Frontal cortex (tissue), 4 donors: Measurements from ENCODE around the gene SLC7A6. TPM values are rescaled to one million over a fixed set of nuclear protein-coding genes. Genes with fewer than 3 reads are reported as not detected.

Source experiments
- DNase-seq, 2 donors: peaks; one replicate each; pipeline ENCODE4 v3.0.0; 2012; ENCODE audit warnings: low spot score in 2 of 2
- FAIRE-seq: peaks from 2 replicates; lab custom pipeline; 2012; peaks lifted over from hg19 to GRCh38; lab: Jason Lieb, UNC
- small RNA-seq: library from RNA; depleted of rRNA; stranded (forward); fragments of <200 nt; gene quantifications from one replicate; pipeline ENCODE3, GENCODE V24; 2014
- total RNA-seq: library from RNA; depleted of rRNA; stranded (reverse); fragments of >200 nt; gene quantifications from one replicate; pipeline ENCODE4 v1.2.3, GENCODE V29; 2014
- donor health status: control.
- donor health status: control.
- donor health status: control.

Gene SLC7A6
- total RNA-seq, 1 donor from 2014 or later, result 17.1 TPM

DNA sequence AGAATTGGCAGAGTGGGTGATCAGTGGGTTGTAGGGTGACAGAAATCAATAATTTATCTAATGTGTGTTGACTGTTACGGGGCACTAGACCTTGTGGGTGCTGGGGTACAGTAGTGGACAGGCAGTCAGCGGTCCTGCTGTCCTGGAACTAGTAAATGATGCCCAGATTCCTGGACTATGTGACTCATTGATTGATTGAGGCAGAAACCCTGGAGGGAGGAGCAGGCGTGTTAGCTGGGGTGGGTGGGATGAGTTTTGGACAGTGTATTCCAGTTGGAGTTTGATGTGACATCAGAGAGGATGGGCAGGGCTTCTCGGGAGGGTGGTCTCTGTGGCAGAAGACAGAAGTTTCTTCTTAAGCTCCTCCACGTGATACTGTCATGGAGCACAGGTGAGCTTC, 70.8 kb downstream of the SLC7A6 start:
- FAIRE-seq, result no peak
- no peak for DNase-seq

GRCh38 chr16:68338326-68339119, 74.2 kb downstream of the SLC7A6 start:
- no peak for FAIRE-seq

GRCh38 chr16:68339214-68339613, 74.9 kb downstream of the SLC7A6 start:
- FAIRE-seq (no peak), DNase-seq (no peak)

More at GRCh38 chr16:68338326-68339119, 74.2 kb downstream of the SLC7A6 start:
- DNase-seq, result no peak

GRCh38 chr16:68342620-68343019, 78.3 kb downstream of the SLC7A6 start:
- FAIRE-seq (no peak), DNase-seq (no peak)

DNA sequence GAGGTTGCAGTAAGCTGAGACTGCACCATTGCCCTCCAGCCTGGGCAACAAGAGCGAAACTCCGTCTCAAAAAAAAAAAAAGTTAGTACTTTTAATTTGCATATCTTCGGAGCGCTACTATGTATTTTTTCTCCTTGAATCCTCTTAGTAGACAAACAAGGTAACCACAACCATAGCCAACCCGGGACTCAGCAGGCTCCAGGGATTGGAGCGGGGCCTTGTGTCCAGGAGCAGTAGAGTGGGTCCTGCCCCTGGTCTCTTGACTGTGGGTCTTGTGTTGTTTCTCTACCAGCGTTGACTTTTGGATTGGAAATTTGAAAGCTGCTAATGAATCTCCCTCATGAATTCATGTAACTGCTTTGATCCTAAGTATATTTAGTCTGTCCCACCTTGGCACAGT, 78.8 kb downstream of the SLC7A6 start:
- DNase-seq (no peak), FAIRE-seq (no peak)

DNA sequence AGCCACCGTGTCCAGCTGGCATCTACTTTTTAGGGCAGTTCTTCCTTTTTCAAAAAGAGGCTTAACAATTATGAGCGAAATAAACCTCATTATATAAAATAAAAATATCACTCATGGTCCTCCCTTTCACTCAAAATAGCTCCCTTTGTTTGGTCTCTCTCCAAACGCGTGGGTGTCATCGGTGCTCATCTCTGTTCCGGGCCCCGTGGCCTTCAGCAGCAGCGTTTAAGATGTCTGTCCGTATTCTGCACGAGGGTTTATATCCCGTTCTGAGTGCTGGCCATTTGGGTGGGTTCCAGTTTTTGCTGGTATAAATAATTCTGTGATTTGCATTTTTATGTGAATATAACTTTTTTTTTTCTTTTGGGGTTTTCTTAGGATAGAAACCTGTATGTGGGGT, 79.9 kb downstream of the SLC7A6 start:
- no peak for DNase-seq
- FAIRE-seq, result no peak

DNA sequence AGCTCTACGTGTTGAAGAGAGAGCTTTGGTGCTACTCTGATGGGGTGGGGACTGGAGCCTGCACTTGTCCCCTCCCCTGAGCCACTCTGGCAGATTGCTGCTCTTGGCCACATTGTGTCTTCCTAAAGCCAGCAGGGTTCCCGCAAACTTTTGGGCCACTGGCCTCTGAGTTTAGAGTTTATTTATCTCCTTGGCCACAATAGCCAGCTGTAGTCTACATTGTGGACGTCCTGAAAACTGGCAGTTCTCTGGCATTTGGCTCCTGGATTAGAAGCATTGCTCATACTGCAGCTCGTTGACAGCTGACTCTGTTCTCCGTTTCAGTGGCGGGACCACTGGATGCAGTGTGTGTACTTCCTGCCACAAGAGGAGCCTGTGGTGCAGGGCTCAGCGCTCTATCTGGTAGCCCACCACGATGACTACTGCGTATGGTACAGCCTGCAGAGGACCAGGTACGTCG, 81.1 kb downstream of the SLC7A6 start:
- DNase-seq (no peak), FAIRE-seq (no peak)

DNA sequence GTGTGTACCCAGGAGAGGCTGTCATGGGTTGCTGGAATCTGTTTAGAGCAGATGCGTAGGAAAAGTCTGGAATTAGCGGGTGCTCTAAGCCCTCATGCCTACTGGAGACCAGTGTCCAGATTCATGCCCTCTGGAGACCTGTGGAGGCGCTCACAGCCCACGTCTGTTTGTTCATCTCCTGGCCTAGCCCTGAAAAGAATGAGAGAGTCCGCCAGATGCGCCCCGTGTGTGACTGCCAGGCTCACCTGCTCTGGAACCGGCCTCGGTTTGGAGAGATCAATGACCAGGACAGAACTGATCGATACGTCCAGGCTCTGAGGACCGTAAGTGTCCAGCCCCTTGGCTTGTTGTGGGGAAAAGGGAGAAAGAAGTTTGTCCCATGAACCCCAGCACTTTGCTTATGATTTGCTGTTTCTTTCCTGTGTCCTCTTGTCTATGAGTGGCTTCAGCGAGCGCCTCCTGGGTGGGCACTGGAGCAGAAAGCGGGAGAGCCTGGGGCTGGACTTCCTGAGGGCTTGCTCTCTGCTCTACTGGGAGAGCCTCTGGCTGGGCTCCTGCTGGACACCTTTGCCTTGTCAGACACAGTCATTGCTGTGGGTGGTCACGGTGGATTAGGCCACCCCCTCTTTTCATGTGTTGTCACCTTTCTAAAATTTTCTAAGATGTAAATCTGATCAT, 81.8 kb downstream of the SLC7A6 start:
- FAIRE-seq (no peak), DNase-seq (no peak)

DNA sequence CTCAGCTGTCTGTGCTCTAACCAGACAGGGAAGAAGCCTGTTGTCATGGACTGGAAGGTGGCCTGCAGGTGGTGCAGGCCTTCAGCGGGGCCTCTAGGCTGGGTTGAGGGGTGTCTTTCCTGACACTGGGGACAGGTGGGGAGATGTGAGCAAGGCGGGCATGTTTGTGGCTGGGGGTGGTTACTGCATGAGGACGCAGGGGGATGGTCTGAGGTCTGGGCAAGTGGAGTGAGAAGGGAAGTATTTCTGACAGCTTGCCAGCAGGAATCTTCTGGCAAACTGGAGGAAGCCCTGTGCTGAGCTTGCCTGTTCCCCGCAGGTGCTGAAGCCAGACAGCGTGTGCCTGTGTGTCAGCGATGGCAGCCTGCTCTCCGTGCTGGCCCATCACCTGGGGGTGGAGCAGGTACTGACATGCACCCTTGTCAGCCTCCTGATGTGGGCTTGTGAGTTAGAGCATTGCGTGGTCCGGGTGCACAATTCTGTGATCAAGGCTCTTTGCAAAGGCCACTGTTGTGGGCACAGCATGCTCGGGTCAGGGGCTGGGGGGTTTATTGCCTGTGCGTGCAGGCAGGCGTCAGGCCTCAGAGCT, 82.7 kb downstream of the SLC7A6 start:
- no peak for FAIRE-seq
- DNase-seq, result no peak

DNA sequence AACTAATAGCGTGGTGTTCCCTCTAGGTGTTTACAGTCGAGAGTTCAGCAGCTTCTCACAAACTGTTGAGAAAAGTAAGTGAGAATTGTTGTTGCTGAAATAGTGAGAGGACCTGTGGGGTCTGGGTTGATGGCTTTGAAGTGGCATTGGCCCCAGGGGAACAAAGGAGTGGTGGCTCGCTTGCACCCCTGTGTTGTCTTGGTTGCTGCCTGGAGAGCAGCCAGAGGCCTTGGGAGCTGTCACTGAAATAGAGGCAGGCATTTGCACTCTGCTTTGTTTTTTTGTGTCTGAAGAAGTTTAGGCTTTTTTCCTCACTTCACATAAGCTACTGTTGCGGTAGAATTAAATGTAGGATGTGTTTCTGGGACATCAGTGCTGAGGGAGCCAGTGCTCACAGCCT, 83.3 kb downstream of the SLC7A6 start:
- no peak for FAIRE-seq
- no peak for DNase-seq

- no peak for FAIRE-seq
Measured at GRCh38 chr16:68348639-68349445, 84.5 kb downstream of the SLC7A6 start.

DNA sequence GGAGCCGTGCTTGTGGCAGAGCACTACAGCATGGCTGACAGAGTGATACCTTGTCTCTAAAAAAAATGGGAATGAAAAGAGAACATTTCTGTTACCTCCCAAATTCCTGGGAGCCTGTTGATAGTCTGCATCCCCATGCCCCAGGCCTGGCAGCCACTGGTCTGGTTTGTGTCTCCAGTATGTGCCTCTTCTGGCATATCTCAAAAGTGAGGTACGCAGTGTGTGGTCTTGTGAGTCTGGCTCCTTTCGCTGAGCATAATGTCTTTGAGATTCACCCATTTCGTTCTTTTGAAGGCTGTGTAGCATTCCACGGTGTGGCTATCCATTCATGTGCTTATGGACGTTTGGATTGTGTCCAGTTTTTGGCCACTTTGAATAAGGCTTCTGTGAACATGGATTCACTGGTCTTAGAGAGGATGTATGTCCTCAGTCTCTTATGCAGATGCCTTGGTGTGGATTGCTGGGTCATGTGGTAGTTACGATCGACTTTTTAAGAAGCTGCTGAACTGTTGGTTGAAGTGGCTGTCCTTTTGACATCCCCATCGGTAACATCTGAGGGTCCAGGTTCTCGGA, 85.6 kb downstream of the SLC7A6 start:
- FAIRE-seq, result no peak

More at GRCh38 chr16:68348639-68349445, 84.5 kb downstream of the SLC7A6 start:
- DNase-seq, result no peak

DNA sequence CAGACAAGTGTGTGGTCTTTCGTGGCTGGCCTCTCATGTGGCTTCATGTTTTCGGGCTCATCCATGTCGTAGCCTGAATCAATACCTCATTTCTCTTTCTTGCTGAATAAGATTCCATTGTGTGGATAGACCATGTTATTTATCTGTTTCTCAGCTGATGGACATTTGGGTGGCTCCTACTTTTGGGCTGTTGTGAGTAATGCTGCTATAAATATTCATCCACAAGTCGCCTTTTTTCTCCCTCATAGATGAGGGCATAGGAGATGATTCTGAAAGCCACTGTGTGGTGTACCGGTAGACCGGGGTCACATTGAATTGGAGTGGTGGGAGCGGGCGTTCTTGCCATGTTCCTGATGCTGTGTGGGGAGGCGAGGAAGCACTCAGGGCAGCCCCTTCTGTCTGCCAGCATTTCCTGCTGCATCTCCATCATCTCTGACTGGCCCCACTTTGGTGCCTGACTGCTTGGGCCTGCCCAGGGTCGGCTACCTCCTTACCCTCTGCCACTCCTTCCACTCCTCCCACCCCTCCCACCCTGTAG, 86.6 kb downstream of the SLC7A6 start:
- FAIRE-seq, result no peak
- no peak for DNase-seq

More for the DNA sequence above, 85.6 kb downstream of the SLC7A6 start:
- no peak for DNase-seq

Small RNAs within 50 kb of the gene (small RNA-seq; reads per million reads assigned to genes)
- gene RNU4-30P, result not detected
- not detected for gene RNU6-1262P

Other genes starting within 250 kb of the SLC7A6 start
- not detected for gene DPEP2NB, start 248.6 kb upstream of the SLC7A6 start, total RNA-seq
- gene DDX28, start 241.3 kb upstream of the SLC7A6 start, total RNA-seq, result 13.5 TPM
- 11.0 TPM for gene DUS2, start 241.2 kb upstream of the SLC7A6 start, total RNA-seq
- 21.6 TPM for gene NFATC3, start 179.2 kb upstream of the SLC7A6 start, total RNA-seq
- not detected for gene ESRP2, start 28.4 kb upstream of the SLC7A6 start, total RNA-seq
- 18.3 TPM for gene PLA2G15, start 19.2 kb upstream of the SLC7A6 start, total RNA-seq
- gene SLC7A6OS, start 46.4 kb downstream of the SLC7A6 start, total RNA-seq, result 11.4 TPM
- 39.5 TPM for gene PRMT7, start 46.5 kb downstream of the SLC7A6 start, total RNA-seq
- 64.8 TPM for gene SMPD3, start 184.0 kb downstream of the SLC7A6 start, total RNA-seq